22Rv1 (cell line): Measurements from ENCODE around the gene PREX1.

ENCODE experiments used
- CTCF ChIP-seq: fragments of 450-650 bp; IDR thresholded peaks from 2 replicates; pipeline ENCODE4 v1.5.1; 2017; ENCODE audit warnings: mild to moderate bottlenecking
- ZFX ChIP-seq: fragments of 450-650 bp; IDR thresholded peaks from 2 replicates; pipeline ENCODE4 v1.6.1; 2017; ENCODE audit warnings: antibody characterized with exemption, borderline replicate concordance

GRCh38 chr20:48730977-48731376, 96.8 kb downstream of the PREX1 start:
- TF ChIP-seq CTCF: no peak
- no peak for TF ChIP-seq ZFX
